Panc1 (cell line): ENCODE data around the gene TRPM1. TPM values are rescaled to one million over a fixed set of nuclear protein-coding genes. Genes with fewer than 3 reads are reported as not detected.

Experiments
- ATAC-seq: fragments of 200-7000 bp; cut with Tn5 transposase; 2 replicates; pipeline ENCODE4 v1.9.1; 2020; ENCODE audit warnings: mild to moderate bottlenecking, moderate library complexity
- BruUV-seq: library from RNA; stranded (reverse); fragments of 400-500 nt; replicated peaks from 2 replicates; lab custom pipeline; 2021; lab: Mats Ljungman, UMichigan
- CTCF ChIA-PET: fragments of 300-600 bp; sonication (Branson Sonifier 250); formaldehyde crosslinking; loops from one replicate; lab custom pipeline; 2022; ENCODE audit warnings: antibody characterized with exemption; lab: Charles Lee
- POLR2A ChIA-PET: fragments of 300-600 bp; sonication (Branson Sonifier 250); formaldehyde crosslinking; loops from one replicate; lab custom pipeline; 2022; ENCODE audit warnings: antibody characterized with exemption; lab: Charles Lee
- DNase-seq: peaks from one replicate; pipeline ENCODE4 v3.0.0-alpha.2; 2010; ENCODE audit warnings: low read depth, low spot score
- H3K27ac ChIP-seq: 2 replicates; pipeline ENCODE4 v1.5.1; 2011; ENCODE audit warnings: mild to moderate bottlenecking, low read length, inconsistent platforms
- H3K27me3 ChIP-seq: fragments of 200-500 bp; sonication (Bioruptor generic); 2 replicates; pipeline ENCODE4 v1.6.0; 2014; ENCODE audit warnings: low read length, inconsistent platforms; ENCODE audit not compliant: control insufficient read depth, insufficient read depth
- H3K36me3 ChIP-seq: fragments of 200-500 bp; sonication (Bioruptor generic); 2 replicates; pipeline ENCODE4 v1.5.1; 2014; ENCODE audit warnings: inconsistent platforms, mild to moderate bottlenecking, low read length, moderate library complexity; ENCODE audit not compliant: control insufficient read depth, insufficient read depth
- H3K4me1 ChIP-seq: 2 replicates; pipeline ENCODE4 v1.5.1; 2011; ENCODE audit warnings: inconsistent platforms, mild to moderate bottlenecking, low read length, moderate library complexity; ENCODE audit not compliant: control insufficient read depth, insufficient read depth
- H3K4me3 ChIP-seq, 2 experiments: 2 replicates each; pipeline ENCODE4 v1.5.1; 2011 to 2012; ENCODE audit warnings: low read depth in 2 of 2, low read length in 2 of 2, mild to moderate bottlenecking in 2 of 2, inconsistent platforms in 1 of 2, moderate library complexity in 1 of 2
- H3K9me3 ChIP-seq: fragments of 200-500 bp; sonication (Bioruptor generic); 2 replicates; pipeline ENCODE4 v1.5.1; 2014; ENCODE audit warnings: low read depth, mild to moderate bottlenecking, inconsistent platforms, low read length, moderate library complexity; ENCODE audit not compliant: control insufficient read depth, insufficient read depth
- POLR2AphosphoS5 ChIP-seq: IDR thresholded peaks from 2 replicates; pipeline ENCODE4 v1.6.1; 2012; ENCODE audit warnings: mild to moderate bottlenecking, low read depth, low read length, moderate library complexity
- REST ChIP-seq, 2 experiments: IDR thresholded peaks; 2 replicates each; pipeline ENCODE4 v1.6.1; 2011 to 2012; ENCODE audit warnings: low read depth in 2 of 2, control low read depth in 1 of 2, low read length in 1 of 2, mild to moderate bottlenecking in 1 of 2, moderate library complexity in 1 of 2; ENCODE audit not compliant: insufficient read depth in 1 of 2
- SIN3A ChIP-seq: IDR thresholded peaks from 2 replicates; pipeline ENCODE4 v1.6.1; 2012; ENCODE audit warnings: low read depth, mild to moderate bottlenecking, low read length, moderate library complexity, borderline replicate concordance; ENCODE audit not compliant: insufficient read depth
- TCF7L2 ChIP-seq: IDR thresholded peaks from 2 replicates; pipeline ENCODE4 v1.6.1; 2011; ENCODE audit warnings: mild to moderate bottlenecking, low read depth, low read length, inconsistent platforms
- in situ Hi-C: cut with HindIII; loops from 2 replicates; pipeline ENCODE4 v1.10.0; 2016; ENCODE audit warnings: low sequenced_read_pairs, low pct_unique_long_range_greater_than_20kb
- intact Hi-C: fragments of 100-400 bp; cut with micrococcal nuclease; formaldehyde crosslinking; loops from one replicate; pipeline ENCODE4 v1.10.0; 2022; ENCODE audit not compliant: unreplicated experiment
- total RNA-seq: library from RNA; stranded (reverse); gene quantifications from one replicate; pipeline ENCODE4 v1.2.1, GENCODE V29; 2021; ENCODE audit not compliant: unreplicated experiment
- TF ChIP-seq, protein P1 (sequence below): fragments of 450-650 bp; IDR thresholded peaks from 2 replicates; pipeline ENCODE4 v1.5.1; 2017; ENCODE audit warnings: mild to moderate bottlenecking

Gene TRPM1
- total RNA-seq, 1 experiment from 2014 or later: not detected

- ChIA-PET CTCF (interaction anchor here (0.8 kb wide), 1 partner anchor 146 kb away, joined by 3 read pairs; no protein-coding TSS in a partner anchor), POLR2A (no interaction called here)
- TF ChIP-seq TCF7L2 (no peak), SIN3A (no peak), REST (IDR thresholded peaks at IDR 0.05; ENCODE audit: insufficient read depth in 1 of 2, low read depth in 2 of 2, low read length in 1 of 2) (no peak), POLR2AphosphoS5 (no peak)
- TF ChIP-seq, protein P1, sequence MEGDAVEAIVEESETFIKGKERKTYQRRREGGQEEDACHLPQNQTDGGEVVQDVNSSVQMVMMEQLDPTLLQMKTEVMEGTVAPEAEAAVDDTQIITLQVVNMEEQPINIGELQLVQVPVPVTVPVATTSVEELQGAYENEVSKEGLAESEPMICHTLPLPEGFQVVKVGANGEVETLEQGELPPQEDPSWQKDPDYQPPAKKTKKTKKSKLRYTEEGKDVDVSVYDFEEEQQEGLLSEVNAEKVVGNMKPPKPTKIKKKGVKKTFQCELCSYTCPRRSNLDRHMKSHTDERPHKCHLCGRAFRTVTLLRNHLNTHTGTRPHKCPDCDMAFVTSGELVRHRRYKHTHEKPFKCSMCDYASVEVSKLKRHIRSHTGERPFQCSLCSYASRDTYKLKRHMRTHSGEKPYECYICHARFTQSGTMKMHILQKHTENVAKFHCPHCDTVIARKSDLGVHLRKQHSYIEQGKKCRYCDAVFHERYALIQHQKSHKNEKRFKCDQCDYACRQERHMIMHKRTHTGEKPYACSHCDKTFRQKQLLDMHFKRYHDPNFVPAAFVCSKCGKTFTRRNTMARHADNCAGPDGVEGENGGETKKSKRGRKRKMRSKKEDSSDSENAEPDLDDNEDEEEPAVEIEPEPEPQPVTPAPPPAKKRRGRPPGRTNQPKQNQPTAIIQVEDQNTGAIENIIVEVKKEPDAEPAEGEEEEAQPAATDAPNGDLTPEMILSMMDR: no peak
- H3K4me1 ChIP-seq: no peaks in the 10 kb centered on the region
- H3K27ac ChIP-seq: no peak overlapping the region
- in situ Hi-C loops: no loop called here
- H3K4me3 ChIP-seq: no peak overlapping the region
- H3K36me3 ChIP-seq: no peaks in the 10 kb centered on the region
- ATAC-seq (no peak), DNase-seq (no peak)
- intact Hi-C loops: no loop called here
- H3K9me3 ChIP-seq: no peaks in the 10 kb centered on the region
- no TSS peak for BruUV-seq
- H3K27me3 ChIP-seq: no peaks in the 10 kb centered on the region
Measured at GRCh38 chr15:30984118-30984517, 117.4 kb downstream of the TRPM1 start.

- CTCF ChIA-PET: interaction anchor here (0.7 kb wide), 1 partner anchor 1411 kb away, joined by 5 read pairs; no protein-coding TSS in a partner anchor
- Histone ChIP-seq H3K4me1 (no peaks in the 10 kb centered on the region), H3K9me3 (no peaks in the 10 kb centered on the region), H3K27ac (no peak overlapping the region), H3K4me3 (no peak overlapping the region), H3K27me3 (no peaks in the 10 kb centered on the region), H3K36me3 (peaks cover 5% of the 10 kb centered on the region; the same call in 1 of the 2 replicates)
- intact Hi-C loops (no loop called here), in situ Hi-C loops (no loop called here)
- BruUV-seq: no TSS peak
- no peak for DNase-seq
- POLR2A ChIA-PET: no interaction called here
- no peak for TF ChIP-seq POLR2AphosphoS5
- no peak for TF ChIP-seq TCF7L2
- TF ChIP-seq, protein P1: no peak
- no peak for TF ChIP-seq SIN3A
- TF ChIP-seq REST (IDR thresholded peaks at IDR 0.05; ENCODE audit: insufficient read depth in 1 of 2, low read depth in 2 of 2, low read length in 1 of 2): no peak
- ATAC-seq: no peak
Measured at GRCh38 chr15:30979457-30979856, 122.1 kb downstream of the TRPM1 start.
